Measurements from ENCODE around the gene FABP2.
"Not testable (repeated sequence)": the region's sequence is repeated elsewhere in the genome, so short reads cannot be mapped to it uniquely, and the experiment has no call there.

The FABP2 gene

GRCh38 chr4:119321921-119322687 is at the start of gene FABP2:
TSS of gene FABP2 (minus strand) at chr4:119322138. CDS start at chr4:119322102, 36 bp downstream.
- DNase-seq, result no peak

DNA sequence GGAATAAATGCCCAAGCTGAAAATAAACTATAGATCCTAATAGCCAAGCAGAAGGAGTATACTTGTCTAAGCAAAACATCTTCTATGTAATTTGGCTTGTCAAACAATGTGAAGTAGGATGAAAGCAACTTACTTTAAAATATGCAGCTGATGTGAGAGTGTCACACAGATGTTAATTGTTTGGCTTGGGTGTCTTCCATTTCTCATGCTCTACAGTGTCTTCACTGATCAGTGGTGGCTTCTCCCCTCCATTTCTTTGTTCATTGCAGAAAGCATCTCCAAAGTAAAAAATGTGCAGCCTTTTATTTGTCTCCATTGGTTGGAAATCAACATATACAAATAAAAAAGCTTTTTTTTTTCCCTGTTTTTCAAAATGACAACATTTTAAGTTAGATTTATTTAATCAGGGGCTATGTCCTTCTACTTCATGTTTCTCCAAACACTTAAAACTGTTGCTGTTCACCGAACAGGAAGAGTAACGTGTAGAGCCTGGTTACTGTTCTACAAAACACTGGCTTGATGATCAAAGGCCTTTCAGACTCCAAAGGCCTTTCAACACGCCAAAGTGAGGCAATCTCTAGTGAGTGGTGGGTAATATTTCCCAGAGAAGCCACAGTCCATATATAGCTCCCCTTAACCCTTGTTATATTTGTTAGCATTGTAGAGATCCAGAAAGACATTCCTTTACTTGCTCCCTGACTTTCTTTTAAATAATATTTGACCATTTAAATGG is 49.2 kb upstream of the FABP2 start:
- DNase-seq, result not testable (repeated sequence)

GRCh38 chr4:119370392-119370791 is 48.5 kb upstream of the FABP2 start:
- DNase-seq, result peak; percentile 62

DNA sequence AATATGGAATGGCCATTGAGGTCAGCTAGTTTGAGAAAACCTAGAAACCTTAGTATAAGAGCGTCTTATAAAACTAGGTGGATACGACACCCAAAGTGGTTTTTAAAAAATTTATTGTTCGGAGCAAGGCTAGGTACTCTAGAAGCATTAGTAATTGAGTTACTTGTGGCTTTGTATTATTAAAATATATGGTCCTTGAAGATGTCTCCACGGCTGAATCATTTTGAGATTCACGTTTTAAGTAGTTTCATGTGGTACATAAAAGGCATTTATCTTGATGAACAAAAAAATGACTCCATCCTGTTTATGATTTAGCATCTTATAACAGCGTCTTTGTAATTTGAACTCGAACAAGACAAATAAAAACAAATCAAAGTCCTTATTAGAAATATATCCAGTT is 44.9 kb upstream of the FABP2 start:
- not testable (repeated sequence) for DNase-seq

DNA sequence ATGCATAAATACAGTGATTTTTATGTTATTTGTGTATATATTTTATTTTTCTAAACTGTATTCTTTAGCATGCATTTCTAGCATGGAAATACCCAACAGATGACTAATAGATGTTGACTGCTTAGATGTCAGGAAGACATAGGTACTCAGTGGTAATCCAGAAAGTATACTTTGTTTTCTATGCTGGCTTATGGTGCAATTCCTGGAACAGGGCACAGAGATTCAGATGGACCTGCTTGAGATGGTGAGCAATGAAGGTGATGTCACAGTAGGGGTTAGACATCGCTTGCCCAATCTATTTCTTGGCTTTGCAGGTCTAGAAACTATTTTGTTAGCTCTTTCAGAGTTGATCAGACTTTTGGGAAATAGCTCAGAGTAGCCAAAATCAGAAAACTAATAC is 42.3 kb upstream of the FABP2 start:
- not testable (repeated sequence) for DNase-seq

- DNase-seq, result not testable (repeated sequence)
These were observed 41.4 kb upstream of the FABP2 start for GRCh38 chr4:119363372-119363771.

DNA sequence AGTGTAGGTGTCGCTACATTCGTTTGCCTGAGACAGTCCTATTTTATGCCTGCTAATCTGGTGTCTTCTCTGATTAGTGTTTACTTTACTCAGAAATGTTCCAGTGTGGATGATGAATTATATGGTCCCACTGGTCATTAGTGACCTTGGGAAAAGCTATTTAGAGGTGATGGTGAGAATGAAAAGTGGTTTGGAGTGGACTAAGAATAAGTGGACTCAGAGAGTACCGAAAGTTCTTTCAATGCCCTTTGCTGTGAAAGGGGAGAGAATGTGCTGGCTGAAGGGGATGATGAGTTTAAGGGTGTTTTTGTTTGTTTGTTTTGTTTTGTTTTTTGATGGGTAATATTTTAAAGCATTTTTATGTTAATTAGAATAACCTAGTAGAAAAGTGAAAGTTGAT is 40.5 kb upstream of the FABP2 start:
- not testable (repeated sequence) for DNase-seq

DNA sequence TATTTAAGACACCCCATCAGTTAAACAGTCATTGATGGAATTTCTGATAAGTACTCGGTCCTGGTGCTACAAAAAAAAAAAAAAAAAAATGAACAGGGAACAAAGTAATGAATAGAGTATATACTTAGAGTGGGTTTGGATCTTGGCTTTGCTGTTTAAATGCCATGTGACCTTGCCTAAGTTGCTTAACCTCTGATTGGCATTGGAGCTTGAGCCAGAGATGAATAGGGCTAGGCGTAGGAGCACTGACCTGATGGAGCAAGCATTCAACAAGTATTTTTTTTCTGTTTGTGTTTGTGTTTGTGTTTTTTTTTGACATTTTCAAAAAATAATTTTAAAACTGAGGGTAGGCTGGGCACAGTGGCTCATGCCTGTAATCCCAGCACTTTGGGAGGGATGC is 37.9 kb upstream of the FABP2 start:
- not testable (repeated sequence) for DNase-seq

- not testable (repeated sequence) for DNase-seq
These were observed 34.9 kb upstream of the FABP2 start for GRCh38 chr4:119356796-119357195.

DNA sequence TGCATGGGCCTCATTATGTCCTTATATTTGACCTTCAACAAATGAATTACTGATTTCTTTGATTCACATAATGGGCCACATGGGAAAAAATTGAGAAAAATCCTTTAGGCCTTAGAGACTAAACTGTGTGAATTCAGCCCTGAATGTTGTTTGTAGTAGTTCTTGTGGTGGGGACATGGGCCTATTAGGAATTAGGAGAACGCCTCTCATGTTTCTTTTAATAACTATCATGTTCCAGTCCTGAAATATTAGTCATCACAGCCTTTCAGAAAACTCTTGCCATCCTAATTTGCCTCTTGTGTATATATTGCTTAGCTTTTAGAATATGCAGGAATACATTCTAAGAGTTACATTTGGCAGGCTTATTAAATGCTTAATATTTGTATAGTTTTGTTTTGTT is 34.1 kb upstream of the FABP2 start:
- DNase-seq, result not testable (repeated sequence)

GRCh38 chr4:119353364-119353763 is 31.4 kb upstream of the FABP2 start:
- not testable (repeated sequence) for DNase-seq

DNA sequence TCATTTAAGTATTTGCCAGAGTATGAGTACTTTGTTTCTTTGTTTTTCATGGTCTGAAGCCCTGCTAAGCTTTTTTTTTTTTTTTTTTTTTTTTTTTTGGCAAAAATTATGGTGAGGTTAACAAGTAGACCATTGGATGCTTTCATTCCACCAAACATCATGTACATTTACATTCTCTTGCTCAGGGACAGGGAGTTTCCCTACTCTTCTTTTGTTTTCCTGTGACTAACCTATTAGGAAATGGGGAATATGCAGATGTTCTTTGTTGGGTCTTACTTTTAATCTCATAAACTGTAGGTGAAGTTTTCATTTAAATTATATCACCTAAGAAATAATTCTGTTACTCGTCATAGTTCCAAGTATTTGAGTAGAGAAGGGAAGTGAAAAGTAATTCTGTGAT is 26.2 kb upstream of the FABP2 start:
- not testable (repeated sequence) for DNase-seq

- DNase-seq, result not testable (repeated sequence)
These were observed 21.4 kb upstream of the FABP2 start for GRCh38 chr4:119343293-119343692.

- DNase-seq, result not testable (repeated sequence)
These were observed 18.0 kb upstream of the FABP2 start for GRCh38 chr4:119339895-119340294.

DNA sequence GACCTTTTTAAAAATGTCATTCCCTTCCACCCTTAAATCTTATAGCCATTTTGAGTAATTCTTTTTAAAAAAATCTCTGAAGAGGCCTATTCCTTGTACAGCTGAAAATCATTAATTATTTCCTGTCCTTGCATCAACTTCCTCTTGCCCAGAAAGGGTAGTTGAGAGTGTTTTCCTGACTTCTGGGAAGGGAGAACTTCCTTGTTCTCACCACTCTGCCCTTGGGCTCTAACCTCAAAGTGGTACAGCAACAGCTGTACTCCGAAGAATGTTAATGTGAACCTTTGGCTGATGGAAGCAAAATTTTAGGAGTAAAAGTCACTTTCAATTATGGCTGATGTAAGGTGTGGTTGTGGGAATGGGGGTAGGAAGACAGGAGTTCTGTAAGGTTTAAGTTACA is 15.1 kb upstream of the FABP2 start:
- no peak for DNase-seq

GRCh38 chr4:119336332-119336979 is 14.5 kb upstream of the FABP2 start:
- DNase-seq, result not testable (repeated sequence)

GRCh38 chr4:119329835-119330620 is 8.1 kb upstream of the FABP2 start:
- no peak for DNase-seq

- no peak for DNase-seq
These were observed 6.8 kb upstream of the FABP2 start for GRCh38 chr4:119328695-119329094.

DNA sequence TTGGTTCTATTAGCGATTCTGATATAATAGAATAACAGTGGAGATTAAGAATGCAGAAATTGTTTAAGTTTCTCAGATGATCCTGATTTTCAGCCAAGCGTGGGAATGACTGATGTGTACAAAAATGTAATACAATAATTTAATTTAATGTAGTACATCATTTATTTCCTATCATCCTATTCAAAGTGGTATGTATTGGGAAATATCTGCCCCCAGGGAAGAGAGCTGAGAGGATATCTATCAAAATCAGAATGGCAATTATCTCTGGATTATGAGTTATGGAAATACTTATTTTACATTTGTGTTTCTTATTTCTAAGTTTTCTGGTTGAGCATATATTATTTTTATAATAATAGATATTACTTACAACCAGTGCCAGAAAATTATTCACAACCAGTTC is 3.9 kb downstream of the FABP2 start:
- DNase-seq, result no peak

DNA sequence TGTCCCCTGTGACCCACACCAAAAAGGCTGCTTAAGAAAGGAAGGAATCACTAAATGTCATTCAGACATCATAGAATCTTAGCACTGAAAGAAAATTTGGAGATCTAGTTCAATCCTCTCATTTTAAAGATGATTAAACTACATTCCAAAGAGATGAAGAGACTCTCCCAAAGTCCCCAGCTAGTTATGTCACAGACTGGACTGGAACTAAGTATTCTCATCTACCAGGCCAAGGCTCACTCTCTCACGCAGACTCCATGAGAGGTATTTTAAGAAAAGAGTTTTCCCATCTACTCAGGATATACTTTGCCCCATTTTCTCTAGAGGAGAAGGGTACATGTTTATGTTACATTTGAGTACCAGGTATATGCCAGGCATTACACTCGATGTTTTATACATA is 6.9 kb downstream of the FABP2 start:
- no peak for DNase-seq

DNA sequence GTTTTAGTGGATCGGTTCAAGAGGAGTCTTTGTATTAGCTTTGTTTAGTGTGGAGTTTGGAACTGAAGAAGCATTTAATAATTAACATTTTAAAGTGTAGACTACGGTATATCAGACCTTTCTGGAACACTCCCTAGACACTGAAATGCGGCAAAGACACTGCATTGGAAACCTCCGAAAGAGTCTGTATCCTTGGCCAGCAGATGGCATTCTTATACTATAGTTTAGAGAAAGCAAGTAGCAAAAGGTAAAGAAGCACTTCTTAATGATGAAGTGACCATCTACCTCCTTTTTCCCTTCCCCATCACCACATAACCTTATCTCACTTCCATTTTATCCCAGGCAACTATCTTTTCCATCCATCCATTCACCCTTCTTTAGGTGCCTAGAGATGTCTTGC is 7.6 kb downstream of the FABP2 start:
- DNase-seq, result no peak

GRCh38 chr4:119313237-119313636 is 8.7 kb downstream of the FABP2 start:
- no peak for DNase-seq

GRCh38 chr4:119310826-119311225 is 11.1 kb downstream of the FABP2 start:
- DNase-seq, result no peak
